OCI-LY7 (cell line): ENCODE data around the gene CTBP2. TPM values are rescaled to one million over a fixed set of nuclear protein-coding genes. Genes with fewer than 3 reads are reported as not detected.

Experiments
- BruUV-seq: library from RNA; stranded (reverse); fragments of 400-500 nt; replicated peaks from 2 replicates; lab custom pipeline; 2021; lab: Mats Ljungman, UMichigan
- CTCF ChIA-PET: fragments of 300-600 bp; sonication (Branson Sonifier 250); formaldehyde crosslinking; loops from one replicate; lab custom pipeline; 2022; ENCODE audit warnings: antibody characterized with exemption; ENCODE audit not compliant: unreplicated experiment; lab: Charles Lee
- POLR2A ChIA-PET: fragments of 300-600 bp; sonication (Branson Sonifier 250); formaldehyde crosslinking; loops from one replicate; lab custom pipeline; 2022; ENCODE audit warnings: antibody characterized with exemption; lab: Charles Lee
- DNase-seq: peaks from one replicate; pipeline ENCODE4 v3.0.0-alpha.2; 2015; ENCODE audit warnings: low spot score
- H2AFZ ChIP-seq: fragments of 200-600 bp; sonication (generic), shearing (Covaris generic); 2 replicates; pipeline ENCODE4 v1.6.1; 2014; ENCODE audit warnings: mild to moderate bottlenecking, antibody characterized with exemption, low read length, moderate library complexity
- H3K27ac ChIP-seq: fragments of 200-600 bp; sonication (generic); 2 replicates; pipeline ENCODE4 v1.5.1; 2014; ENCODE audit warnings: mixed run types, low read depth, mild to moderate bottlenecking, moderate library complexity, low read length, inconsistent platforms; ENCODE audit not compliant: poor library complexity, severe bottlenecking
- H3K36me3 ChIP-seq: fragments of 200-600 bp; sonication (generic); 2 replicates; pipeline ENCODE4 v1.6.1; 2014; ENCODE audit warnings: mild to moderate bottlenecking, antibody characterized with exemption, low read length, moderate library complexity, mixed read lengths; ENCODE audit not compliant: insufficient read depth
- H3K4me1 ChIP-seq: fragments of 200-600 bp; sonication (generic); 2 replicates; pipeline ENCODE4 v1.5.1; 2014; ENCODE audit warnings: mild to moderate bottlenecking, low read length; ENCODE audit not compliant: insufficient read depth, poor library complexity, severe bottlenecking
- H3K4me2 ChIP-seq: fragments of 200-600 bp; sonication (generic); 2 replicates; pipeline ENCODE4 v1.6.1; 2014; ENCODE audit warnings: mild to moderate bottlenecking, low read length
- H3K4me3 ChIP-seq: fragments of 200-600 bp; sonication (generic); 2 replicates; pipeline ENCODE4 v1.5.1; 2014; ENCODE audit warnings: mild to moderate bottlenecking, low read depth, low read length; ENCODE audit not compliant: poor library complexity, severe bottlenecking
- H3K79me2 ChIP-seq: fragments of 200-600 bp; sonication (generic); 2 replicates; pipeline ENCODE4 v1.6.1; 2016; ENCODE audit warnings: low read depth, mild to moderate bottlenecking, low read length, moderate library complexity, mixed read lengths; ENCODE audit not compliant: insufficient read depth
- H3K9me2 ChIP-seq: fragments of 200-600 bp; sonication (generic); 2 replicates; pipeline ENCODE4 v1.6.1; 2016; ENCODE audit warnings: mild to moderate bottlenecking, low read length, mixed read lengths; ENCODE audit not compliant: insufficient read depth
- H3K9me3 ChIP-seq: fragments of 200-600 bp; sonication (generic); 2 replicates; pipeline ENCODE4 v1.6.1; 2014; ENCODE audit warnings: mild to moderate bottlenecking, mixed run types, low read length, mixed read lengths
- H4K20me1 ChIP-seq: fragments of 200-600 bp; sonication (generic); 2 replicates; pipeline ENCODE4 v1.6.1; 2014; ENCODE audit warnings: mild to moderate bottlenecking, antibody characterized with exemption, low read length, moderate library complexity, mixed read lengths; ENCODE audit not compliant: insufficient read depth
- CTCF ChIP-seq: fragments of 200-600 bp; sonication (generic); conservative IDR thresholded peaks from 2 replicates; pipeline ENCODE4 v1.5.1; 2014; ENCODE audit warnings: mild to moderate bottlenecking, antibody characterized with exemption, low read length, moderate library complexity, mixed read lengths
- EZH2phosphoT487 ChIP-seq: fragments of 200-600 bp; sonication (generic); IDR thresholded peaks from 2 replicates; pipeline ENCODE4 v1.6.1; 2018; ENCODE audit warnings: low read depth, borderline replicate concordance, mild to moderate bottlenecking, mixed run types, antibody characterized with exemption, low read length, moderate library complexity, mixed read lengths
- intact Hi-C: fragments of 100-400 bp; cut with micrococcal nuclease; formaldehyde crosslinking; loops from one replicate; pipeline ENCODE4 v1.10.0; 2022; ENCODE audit not compliant: unreplicated experiment
- total RNA-seq, 2 experiments: library from RNA; depleted of rRNA in 1 of 2; stranded (reverse); fragments of >200 nt in 1 of 2; shearing (Covaris generic) in 1 of 2; gene quantifications; 2 replicates each; pipeline ENCODE4 v1.2.3, GENCODE V29; 2014 to 2022

CTBP2 gene
- total RNA-seq, 2 experiments from 2014 or later, result not detected

GRCh38 chr10:125141860-125142484 lies 18.4 kb downstream of the CTBP2 start:
- Histone ChIP-seq H3K27ac (no peak overlapping the region), H3K9me3 (no peaks in the 10 kb centered on the region), H3K4me3 (no peak overlapping the region), H3K9me2 (no peaks in the 10 kb centered on the region), H3K79me2 (no peaks in the 10 kb centered on the region), H2AFZ (no peak overlapping the region), H3K4me1 (no peaks in the 10 kb centered on the region), H4K20me1 (no peaks in the 10 kb centered on the region), H3K4me2 (no peak overlapping the region), H3K36me3 (no peaks in the 10 kb centered on the region)
- no TSS peak for BruUV-seq
- ChIA-PET POLR2A (no interaction called here), CTCF (no interaction called here)
- intact Hi-C loops, result no loop called here
- TF ChIP-seq CTCF (no peak), EZH2phosphoT487 (no peak)
- no peak for DNase-seq

- no peaks in the 10 kb centered on the region for H3K9me2 ChIP-seq
- no peaks in the 10 kb centered on the region for H3K36me3 ChIP-seq
- H3K4me3 ChIP-seq, result no peak overlapping the region
- TF ChIP-seq EZH2phosphoT487 (no peak), CTCF (no peak)
- POLR2A ChIA-PET, result no interaction called here
- no TSS peak for BruUV-seq
- no peaks in the 10 kb centered on the region for H3K79me2 ChIP-seq
- H2AFZ ChIP-seq, result no peak overlapping the region
- H3K4me2 ChIP-seq, result no peak overlapping the region
- no peak for DNase-seq
- H3K4me1 ChIP-seq, result no peaks in the 10 kb centered on the region
- no peak overlapping the region for H3K27ac ChIP-seq
- no peaks in the 10 kb centered on the region for H3K9me3 ChIP-seq
- H4K20me1 ChIP-seq, result no peaks in the 10 kb centered on the region
- intact Hi-C loops, result no loop called here
- CTCF ChIA-PET, result no interaction called here
These were observed 19.1 kb downstream of the CTBP2 start for GRCh38 chr10:125141150-125141859.

- CTCF ChIA-PET, result no interaction called here
- H3K4me3 ChIP-seq, result no peak overlapping the region
These were observed 20.2 kb downstream of the CTBP2 start for GRCh38 chr10:125140151-125140550.

More at GRCh38 chr10:125140151-125140550, 20.2 kb downstream of the CTBP2 start:
- Histone ChIP-seq H3K4me2 (no peak overlapping the region), H3K79me2 (no peaks in the 10 kb centered on the region), H3K9me3 (no peaks in the 10 kb centered on the region), H4K20me1 (no peaks in the 10 kb centered on the region), H3K27ac (no peak overlapping the region), H3K9me2 (no peaks in the 10 kb centered on the region), H3K4me1 (no peaks in the 10 kb centered on the region), H2AFZ (no peak overlapping the region), H3K36me3 (no peaks in the 10 kb centered on the region)
- intact Hi-C loops, result no loop called here
- TF ChIP-seq EZH2phosphoT487 (no peak), CTCF (no peak)
- no peak for DNase-seq
- POLR2A ChIA-PET, result no interaction called here
- no TSS peak for BruUV-seq
